Fibroblast of mammary gland (primary cell): ENCODE measurements around the gene IGLON5.

Experiments used
- DNase-seq: peaks from one replicate; pipeline ENCODE4 v3.0.0-alpha.2; 2010; ENCODE audit warnings: low read depth
- H3K4me3 ChIP-seq: 2 replicates; pipeline ENCODE4 v1.5.1; 2011; ENCODE audit warnings: low read depth, mild to moderate bottlenecking, low read length, moderate library complexity; ENCODE audit not compliant: control insufficient read depth
- TF ChIP-seq, protein P1 (sequence below): conservative IDR thresholded peaks from 2 replicates; pipeline ENCODE4 v1.5.1; 2011; ENCODE audit warnings: low read depth, low read length, inconsistent platforms; ENCODE audit not compliant: control insufficient read depth, insufficient read depth

IGLON5 gene

DNA sequence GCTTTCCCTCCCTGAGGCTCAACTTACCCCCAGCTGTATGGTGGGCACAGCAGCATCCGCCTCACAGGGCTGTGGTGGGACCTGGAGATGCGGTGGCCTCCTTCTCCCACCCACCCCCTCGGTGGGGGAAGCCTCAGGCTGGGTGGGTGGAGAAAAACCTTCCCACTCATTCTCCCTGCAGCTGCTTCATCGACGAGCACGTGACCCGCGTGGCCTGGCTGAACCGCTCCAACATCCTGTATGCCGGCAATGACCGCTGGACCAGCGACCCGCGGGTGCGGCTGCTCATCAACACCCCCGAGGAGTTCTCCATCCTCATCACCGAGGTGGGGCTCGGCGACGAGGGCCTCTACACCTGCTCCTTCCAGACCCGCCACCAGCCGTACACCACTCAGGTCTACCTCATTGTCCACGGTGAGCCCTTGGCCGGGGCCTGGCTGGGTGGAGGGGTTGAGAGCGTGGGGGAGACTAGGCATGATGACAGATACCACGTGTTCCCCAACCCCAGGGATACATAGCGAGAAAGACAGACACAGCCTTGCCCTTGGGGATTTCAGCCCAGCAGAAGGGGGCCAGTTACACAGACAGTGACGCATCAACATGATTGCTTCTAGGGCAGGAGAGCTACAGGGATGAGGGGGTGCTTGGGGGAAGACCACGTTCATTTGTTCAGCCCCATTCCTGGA, 12.2 kb downstream of the IGLON5 start:
- TF ChIP-seq, protein P1, sequence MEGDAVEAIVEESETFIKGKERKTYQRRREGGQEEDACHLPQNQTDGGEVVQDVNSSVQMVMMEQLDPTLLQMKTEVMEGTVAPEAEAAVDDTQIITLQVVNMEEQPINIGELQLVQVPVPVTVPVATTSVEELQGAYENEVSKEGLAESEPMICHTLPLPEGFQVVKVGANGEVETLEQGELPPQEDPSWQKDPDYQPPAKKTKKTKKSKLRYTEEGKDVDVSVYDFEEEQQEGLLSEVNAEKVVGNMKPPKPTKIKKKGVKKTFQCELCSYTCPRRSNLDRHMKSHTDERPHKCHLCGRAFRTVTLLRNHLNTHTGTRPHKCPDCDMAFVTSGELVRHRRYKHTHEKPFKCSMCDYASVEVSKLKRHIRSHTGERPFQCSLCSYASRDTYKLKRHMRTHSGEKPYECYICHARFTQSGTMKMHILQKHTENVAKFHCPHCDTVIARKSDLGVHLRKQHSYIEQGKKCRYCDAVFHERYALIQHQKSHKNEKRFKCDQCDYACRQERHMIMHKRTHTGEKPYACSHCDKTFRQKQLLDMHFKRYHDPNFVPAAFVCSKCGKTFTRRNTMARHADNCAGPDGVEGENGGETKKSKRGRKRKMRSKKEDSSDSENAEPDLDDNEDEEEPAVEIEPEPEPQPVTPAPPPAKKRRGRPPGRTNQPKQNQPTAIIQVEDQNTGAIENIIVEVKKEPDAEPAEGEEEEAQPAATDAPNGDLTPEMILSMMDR = no peak
- no peak for DNase-seq
- H3K4me3 ChIP-seq = no peak overlapping the region

DNA sequence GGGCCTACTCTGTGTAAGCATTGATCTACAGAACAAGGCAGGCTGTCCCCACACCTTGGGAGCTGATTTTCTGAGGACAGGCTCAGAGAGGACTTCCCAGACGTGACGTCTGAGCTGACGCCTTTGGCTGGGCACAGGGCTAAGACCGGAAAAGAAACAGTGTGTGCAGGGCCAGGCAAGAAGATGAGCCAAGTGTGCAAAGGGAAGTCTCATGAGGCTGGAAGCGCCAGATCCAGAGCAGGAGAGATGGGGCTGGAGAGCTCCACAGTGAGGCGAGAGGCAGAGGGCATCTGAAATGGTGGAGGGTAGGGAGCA, 12.7 kb downstream of the IGLON5 start:
- H3K4me3 ChIP-seq = no peak overlapping the region
- DNase-seq = peak; percentile 34
- TF ChIP-seq, protein P1 = no peak

DNA sequence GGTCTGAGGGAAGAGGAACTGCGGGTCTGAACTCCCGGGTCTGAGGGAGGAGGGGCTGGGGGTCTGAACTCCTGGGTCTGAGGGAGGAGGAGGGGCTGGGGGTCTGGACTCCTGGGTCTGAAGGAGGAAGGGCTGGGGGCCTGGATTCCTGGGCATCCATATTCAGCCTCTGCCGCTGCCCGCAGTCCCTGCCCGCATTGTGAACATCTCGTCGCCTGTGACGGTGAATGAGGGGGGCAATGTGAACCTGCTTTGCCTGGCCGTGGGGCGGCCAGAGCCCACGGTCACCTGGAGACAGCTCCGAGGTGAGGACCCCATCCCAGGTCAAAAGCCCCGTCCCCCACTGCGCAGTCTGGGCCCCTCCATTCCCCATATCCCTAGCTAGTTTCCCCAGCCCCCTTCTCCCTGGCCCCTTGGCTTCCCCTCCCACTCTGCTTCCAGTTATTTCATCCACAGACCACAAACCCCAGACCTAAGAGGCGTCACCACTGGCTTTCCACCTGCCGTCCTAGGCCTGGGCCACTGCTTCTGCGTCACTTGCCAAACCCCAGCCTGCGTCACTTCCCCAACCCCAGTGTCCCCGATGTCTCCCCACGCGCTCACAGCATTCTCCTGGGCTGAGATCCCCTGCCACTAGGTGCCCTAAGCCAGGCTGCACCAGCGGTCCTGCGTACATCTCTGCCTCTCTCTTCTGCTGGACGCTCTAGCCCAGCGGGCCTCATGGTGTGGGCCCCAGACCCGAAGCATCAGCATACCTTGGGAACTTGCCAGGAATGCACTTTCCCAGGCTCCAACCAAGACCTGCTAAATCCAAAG, 13.9 kb downstream of the IGLON5 start:
- H3K4me3 ChIP-seq = no peak overlapping the region
- DNase-seq = no peak
- TF ChIP-seq, protein P1 = no peak

DNA sequence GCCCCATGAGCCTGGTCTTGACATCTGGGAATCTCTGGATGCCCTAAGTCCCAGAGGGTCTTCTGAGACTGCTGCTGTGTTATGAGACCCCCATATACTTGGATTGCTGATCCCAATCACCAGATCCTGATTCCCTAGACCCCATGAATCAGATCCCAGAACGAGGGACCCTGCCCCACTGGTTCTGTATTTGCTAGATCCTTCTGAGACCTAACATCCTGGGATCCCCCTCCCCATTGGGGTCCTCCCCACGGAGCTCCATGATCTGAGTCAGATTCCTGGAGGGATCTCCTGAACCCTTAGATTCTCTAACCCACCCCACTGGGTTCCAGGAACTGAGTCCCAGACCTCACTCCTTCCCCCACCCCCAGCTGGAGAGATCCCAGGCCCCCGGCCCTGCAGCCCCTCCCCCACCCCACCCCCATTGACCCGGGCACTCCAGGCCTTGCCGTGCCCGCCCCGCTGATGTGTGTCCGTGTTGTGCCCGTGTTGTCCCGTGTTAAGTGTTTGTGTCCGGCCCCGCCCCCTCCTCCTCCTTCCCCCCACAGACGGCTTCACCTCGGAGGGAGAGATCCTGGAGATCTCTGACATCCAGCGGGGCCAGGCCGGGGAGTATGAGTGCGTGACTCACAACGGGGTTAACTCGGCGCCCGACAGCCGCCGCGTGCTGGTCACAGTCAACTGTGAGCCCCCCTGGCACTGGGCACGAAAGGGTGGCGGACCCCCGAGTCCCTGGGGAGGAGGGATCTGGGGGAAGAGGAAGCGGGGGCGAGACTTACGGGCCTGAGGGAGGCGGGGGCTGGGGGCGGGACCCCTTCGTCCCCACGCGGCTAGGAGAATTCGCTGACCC, 15.0 kb downstream of the IGLON5 start:
- no peak for DNase-seq
- TF ChIP-seq, protein P1 = no peak
- H3K4me3 ChIP-seq = no peak overlapping the region

DNA sequence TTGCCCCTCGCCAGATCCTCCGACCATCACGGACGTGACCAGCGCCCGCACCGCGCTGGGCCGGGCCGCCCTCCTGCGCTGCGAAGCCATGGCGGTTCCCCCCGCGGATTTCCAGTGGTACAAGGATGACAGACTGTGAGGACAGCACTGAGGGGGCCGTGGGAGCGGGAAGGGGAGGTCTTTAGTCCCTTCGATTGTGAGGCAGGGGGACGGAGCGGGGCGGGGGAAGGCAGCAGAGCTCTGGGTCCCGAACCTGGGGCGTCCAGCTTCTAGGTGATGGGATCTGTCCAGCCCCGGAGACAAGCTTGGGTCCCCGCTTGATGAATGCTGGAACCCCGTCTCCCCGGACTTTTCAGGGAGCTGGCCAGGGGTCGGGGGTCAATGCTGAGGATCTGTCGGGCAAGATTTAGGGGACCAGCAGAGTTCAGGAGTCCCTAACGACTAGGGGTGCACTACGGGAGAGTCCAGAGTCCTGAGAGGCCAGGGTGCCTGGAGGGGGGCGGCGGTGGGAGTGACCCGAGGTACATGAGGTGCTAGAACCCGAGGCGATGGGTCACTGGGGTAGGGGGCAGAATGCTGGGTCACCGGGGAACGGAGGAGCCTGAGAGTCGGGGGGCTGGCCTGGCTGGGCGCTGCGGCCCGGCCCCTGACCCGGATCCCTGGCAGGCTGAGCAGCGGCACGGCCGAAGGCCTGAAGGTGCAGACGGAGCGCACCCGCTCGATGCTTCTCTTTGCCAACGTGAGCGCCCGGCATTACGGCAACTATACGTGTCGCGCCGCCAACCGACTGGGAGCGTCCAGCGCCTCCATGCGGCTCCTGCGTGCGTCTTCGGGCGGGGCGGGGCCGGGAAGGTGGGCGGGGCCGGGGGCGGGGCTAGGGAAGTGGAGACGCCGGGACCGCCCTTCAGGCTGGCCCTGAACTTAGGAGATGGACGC, 15.9 kb downstream of the IGLON5 start:
- H3K4me3 ChIP-seq = peak overlapping the region; percentile 16
- peak; percentile 51 for DNase-seq
- TF ChIP-seq, protein P1 = peak; percentile 1

DNA sequence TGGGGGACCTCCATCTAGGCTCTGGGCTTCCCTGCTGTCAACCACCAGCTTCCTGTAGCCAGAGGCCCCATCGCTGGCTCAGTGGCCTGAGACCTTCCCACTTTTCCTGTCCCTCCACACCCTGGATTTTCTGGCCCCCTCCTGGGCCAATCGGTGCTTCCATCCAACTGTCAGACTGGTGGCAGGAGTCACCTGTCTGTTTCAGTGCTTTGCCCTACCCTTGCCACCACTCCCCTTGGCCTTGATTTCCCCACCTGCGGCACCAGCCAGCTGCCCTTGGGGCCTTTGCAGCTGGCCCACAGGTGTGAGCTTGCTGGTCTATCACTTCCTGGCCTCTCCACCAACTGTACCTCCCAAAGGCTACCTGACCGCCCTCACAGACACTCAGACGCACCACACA, 18.0 kb downstream of the IGLON5 start:
- DNase-seq = no peak
- H3K4me3 ChIP-seq = no peak overlapping the region
- TF ChIP-seq, protein P1 = no peak
